ENCODE results near the gene CYTH2. TPM values are rescaled to one million over a fixed set of nuclear protein-coding genes. Genes with fewer than 3 reads are reported as not detected.

The CYTH2 gene
- total RNA-seq, 4 donors from 2014 or later: 91.6 to 232 (median 139) TPM

GRCh38 chr19:48510421-48511268 lies 41.5 kb downstream of the CYTH2 start:
- no peak for TF ChIP-seq CTCF (IDR thresholded peaks at IDR 0.05)
- TF ChIP-seq POLR2A (IDR thresholded peaks at IDR 0.05): no peak
- H3K27me3 ChIP-seq: no peaks in the 10 kb centered on the region
- H3K27ac ChIP-seq: no peak overlapping the region
- H3K4me3 ChIP-seq (replicated peaks in 1 of 3): peak overlapping the region in 1 of 3 donors; percentile 5
- 10 to 16% methylated on average over 19 to 24 of the region's 24 CpGs for WGBS, 2 donors
- no peaks in the 10 kb centered on the region for H3K9me3 ChIP-seq
- peak; percentile 64 to 70 for DNase-seq
- intact Hi-C loops (cut with DNase I): no loop called here
- peaks cover 7 to 9% of the 10 kb centered on the region in 2 donors for H3K4me1 ChIP-seq
- no peaks in the 10 kb centered on the region for H3K36me3 ChIP-seq

GRCh38 chr19:48511321-48511731 lies 42.2 kb downstream of the CYTH2 start:
- TF ChIP-seq CTCF (IDR thresholded peaks at IDR 0.05) (no peak), POLR2A (IDR thresholded peaks at IDR 0.05) (no peak)
- peaks cover 7 to 9% of the 10 kb centered on the region in 2 donors for H3K4me1 ChIP-seq
- H3K36me3 ChIP-seq: no peaks in the 10 kb centered on the region
- no peaks in the 10 kb centered on the region for H3K9me3 ChIP-seq
- WGBS, 2 donors: 0 to 2% methylated on average over 4 to 19 of the region's 32 CpGs
- peak overlapping the region in 1 of 3 donors; percentile 5 for H3K4me3 ChIP-seq (replicated peaks in 1 of 3)
- no peak overlapping the region for H3K27ac ChIP-seq
- no peak for DNase-seq
- no peaks in the 10 kb centered on the region for H3K27me3 ChIP-seq
- intact Hi-C loops (cut with DNase I): no loop called here

- Histone ChIP-seq H3K4me1 (peaks cover 7 to 9% of the 10 kb centered on the region in 2 donors), H3K4me3 (replicated peaks in 1 of 3) (peak within 1 kb of the TSS in 1 of 3 donors; percentile 5), H3K9me3 (no peaks in the 10 kb centered on the region), H3K27ac (no peak within 1 kb of the TSS), H3K36me3 (no peaks in the 10 kb centered on the region), H3K27me3 (no peaks in the 10 kb centered on the region)
- no peak for TF ChIP-seq POLR2A (IDR thresholded peaks at IDR 0.05)
- TF ChIP-seq CTCF (IDR thresholded peaks at IDR 0.05): no peak
- no peak for DNase-seq
- 11 to 22% methylated on average over 8 to 26 of the region's 32 CpGs for WGBS, 2 donors
- intact Hi-C loops (cut with DNase I): no loop called here
These were observed 42.8 kb downstream of the CYTH2 start, which contains the start of gene LMTK3 for GRCh38 chr19:48511800-48512503. Gene LMTK3, minus strand, starts transcription at chr19:48511835. Its CDS starts 259 bp downstream, at chr19:48511576.

GRCh38 chr19:48512504-48513288 lies 43.5 kb downstream of the CYTH2 start:
- Histone ChIP-seq H3K36me3 (no peaks in the 10 kb centered on the region), H3K4me3 (replicated peaks in 1 of 3) (no peak overlapping the region), H3K27ac (no peak overlapping the region), H3K9me3 (no peaks in the 10 kb centered on the region), H3K4me1 (peaks cover 7 to 9% of the 10 kb centered on the region in 2 donors), H3K27me3 (no peaks in the 10 kb centered on the region)
- no peak for DNase-seq
- TF ChIP-seq POLR2A (IDR thresholded peaks at IDR 0.05) (no peak), CTCF (IDR thresholded peaks at IDR 0.05) (no peak)
- WGBS, 2 donors: 49 to 54% methylated on average over 19 of the region's 19 CpGs
- intact Hi-C loops (cut with DNase I): no loop called here
